C4-2B (cell line): ENCODE measurements around the gene PLA2R1.

Experiments
- CTCF ChIP-seq: fragments of 450-650 bp; conservative IDR thresholded peaks from 2 replicates; pipeline ENCODE4 v1.5.1; 2017; ENCODE audit warnings: mild to moderate bottlenecking
- ZFX ChIP-seq: fragments of 450-650 bp; IDR thresholded peaks from 2 replicates; pipeline ENCODE4 v1.6.1; 2017

GRCh38 chr2:160051371-160051800 is 11.0 kb downstream of the PLA2R1 start:
- TF ChIP-seq CTCF (no peak), ZFX (no peak)
